ENCODE results near the gene WDR1. TPM values are rescaled to one million over a fixed set of nuclear protein-coding genes. Genes with fewer than 3 reads are reported as not detected.

The WDR1 gene
- total and polyA plus RNA-seq, 2 donors (not counting 3 experiments of a cell fraction or from before 2014, with no cell fraction given), result 590 to 660 TPM

GRCh38 chr4:10069075-10069642 lies 47.4 kb downstream of the WDR1 start:
- Histone ChIP-seq H3K9me1 (replicated peaks; ENCODE audit: control insufficient read depth, extremely low read depth, insufficient read depth, low read length) (no peaks in the 10 kb centered on the region), H3K4me3 (replicated peaks in 1 of 3; ENCODE audit: insufficient read depth in 1 of 3, low read depth in 1 of 3, low read length in 3 of 3) (no peak overlapping the region), H3K4me1 (ENCODE audit: control insufficient read depth, extremely low read depth, insufficient read depth, low read length) (no peaks in the 10 kb centered on the region), H3K27me3 (ENCODE audit: control insufficient read depth in 2 of 2, insufficient read depth in 2 of 2, low read length in 2 of 2) (no peaks in the 10 kb centered on the region), H3K9me3 (replicated peaks; ENCODE audit: control insufficient read depth, insufficient read depth, low read length) (no peaks in the 10 kb centered on the region), H2AFZ (ENCODE audit: low read depth, low read length) (no peak overlapping the region), H3K9ac (replicated peaks; ENCODE audit: extremely low read depth, insufficient read depth, low read length) (no peak overlapping the region), H4K20me1 (replicated peaks; ENCODE audit: control insufficient read depth, extremely low read depth, insufficient read depth, low read length) (no peaks in the 10 kb centered on the region), H3K36me3 (ENCODE audit: control insufficient read depth in 2 of 2, extremely low read depth in 1 of 2, insufficient read depth in 2 of 2, low read length in 2 of 2) (peaks cover 14 to 23% of the 10 kb centered on the region in 2 experiments), H3K79me2 (ENCODE audit: control insufficient read depth, insufficient read depth, low read length) (no peaks in the 10 kb centered on the region), H3K4me2 (ENCODE audit: insufficient read depth, low read length) (no peak overlapping the region), H3K27ac (ENCODE audit: insufficient read depth, low read depth, low read length) (no peak overlapping the region)
- intact Hi-C loops (cut with micrococcal nuclease), result no loop called here
- TF ChIP-seq POLR2AphosphoS5 (IDR thresholded peaks at IDR 0.05; ENCODE audit: insufficient read depth, low read depth, low read length) (peak; percentile 22), CTCF (IDR thresholded peaks at IDR 0.05; ENCODE audit: extremely low read depth in 1 of 2, insufficient read depth in 1 of 2, low read depth in 1 of 2, low read length in 2 of 2) (no peak)
- FAIRE-seq (no peak), DNase-seq (ENCODE audit: low read depth, low spot score) (no peak)
- dilution Hi-C loops (cut with MboI; ENCODE audit: extremely low pct_ligation_motif_present, low sequenced_read_pairs), result no loop called here
- ChIA-PET CTCF (interaction anchor here (1.2 to 1.5 kb wide), 2 partner anchors 20 to 54 kb away, joined by 4 to 5 read pairs; no protein-coding TSS in a partner anchor), POLR2A (no interaction called here)
- no TSS peak for BruUV-seq (replicated peaks)
